HG02798 (cell line): ENCODE data around the gene MCTP2.
"Not testable (repeated sequence)": the region's sequence is repeated elsewhere in the genome, so short reads cannot be mapped to it uniquely, and the experiment has no call there.

Experiments used
- ATAC-seq: cut with Tn5 transposase; IDR thresholded peaks from one replicate; pipeline ENCODE4 v1.9.1; 2021; ENCODE audit warnings: mild to moderate bottlenecking; ENCODE audit not compliant: unreplicated experiment, poor library complexity

MCTP2 gene

GRCh38 chr15:94485148-94485719, 253.9 kb downstream of the MCTP2 start:
- ATAC-seq: no peak

DNA sequence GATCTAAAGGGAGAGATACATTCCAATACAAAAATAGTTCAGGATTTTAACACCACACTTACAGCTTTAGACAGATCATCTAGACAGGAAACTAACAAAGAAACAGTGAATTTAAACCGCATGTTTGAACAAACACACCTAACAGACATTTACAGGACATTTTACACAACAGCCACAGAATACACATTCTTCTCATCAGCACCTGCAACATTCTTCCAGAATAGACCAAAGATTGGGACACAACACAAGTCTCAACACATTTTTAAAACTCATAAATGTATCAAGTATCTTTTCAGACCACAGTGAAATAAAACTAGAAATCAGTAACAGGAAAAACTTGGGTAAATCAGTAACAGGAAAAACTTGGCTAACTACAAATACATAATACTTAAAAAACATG, 256.3 kb downstream of the MCTP2 start:
- no peak for ATAC-seq

DNA sequence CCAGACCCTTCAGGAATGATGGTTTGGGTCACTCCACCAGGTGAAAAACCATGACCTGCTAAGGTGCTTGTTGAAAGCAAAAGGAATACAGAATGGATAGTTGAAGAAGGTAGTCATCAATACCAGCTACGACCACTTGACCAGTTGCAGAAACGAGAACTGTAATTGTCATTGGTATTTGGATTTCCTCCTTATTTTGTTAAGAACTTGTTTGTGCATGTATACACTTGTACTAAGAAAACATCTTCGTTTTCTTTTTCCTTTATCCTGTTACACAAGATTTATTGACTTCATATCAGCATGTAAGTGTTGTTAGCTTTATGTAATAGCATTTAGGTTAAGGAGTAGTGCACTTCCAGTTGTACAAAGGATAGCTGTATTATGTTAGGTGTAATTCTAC, 261.8 kb downstream of the MCTP2 start:
- no peak for ATAC-seq

- not testable (repeated sequence) for ATAC-seq
These were observed 262.2 kb downstream of the MCTP2 start for GRCh38 chr15:94493586-94493985.

DNA sequence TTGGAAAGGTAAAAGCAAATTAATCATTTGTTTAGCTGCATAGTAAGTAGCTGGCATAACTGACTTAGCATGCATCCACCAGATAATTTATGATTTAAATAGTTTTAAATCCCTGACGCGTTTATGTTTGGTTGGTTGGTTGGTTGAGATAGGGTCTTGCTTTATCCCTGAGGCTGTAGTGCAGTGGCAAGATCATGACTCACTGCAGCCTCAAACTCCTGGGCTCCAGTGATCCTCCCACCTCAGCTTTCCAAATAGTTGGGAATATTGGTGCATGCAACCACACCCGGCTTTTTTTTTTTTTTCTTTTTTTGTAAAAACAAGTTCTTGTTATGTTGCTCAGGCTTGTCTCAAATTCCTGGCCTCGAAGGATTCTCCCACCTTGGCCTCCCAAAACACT, 263.4 kb downstream of the MCTP2 start:
- no peak for ATAC-seq

DNA sequence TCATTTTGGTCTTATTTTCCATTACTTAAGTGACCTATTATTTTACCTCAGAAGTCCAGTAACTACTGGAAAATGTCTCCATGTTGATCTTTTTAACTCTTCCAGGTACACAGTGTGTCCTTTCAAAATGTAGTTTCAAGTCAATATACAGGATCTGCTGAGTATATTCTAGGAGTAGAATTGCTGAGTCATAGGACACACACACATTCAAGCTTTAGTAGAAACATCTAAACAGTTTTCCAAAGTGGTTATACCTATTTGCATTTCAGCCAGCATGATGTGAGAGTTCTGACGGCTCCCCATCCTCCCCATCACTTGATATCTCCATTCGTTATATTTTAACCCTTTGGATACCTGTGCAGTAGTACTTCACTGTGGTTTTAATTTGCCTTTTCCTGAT, 271.9 kb downstream of the MCTP2 start:
- no peak for ATAC-seq

GRCh38 chr15:94509259-94509658, 277.9 kb downstream of the MCTP2 start:
- no peak for ATAC-seq

- ATAC-seq: no peak
These were observed 290.8 kb downstream of the MCTP2 start for GRCh38 chr15:94522125-94522524.

GRCh38 chr15:94523873-94524272, 292.5 kb downstream of the MCTP2 start:
- no peak for ATAC-seq

GRCh38 chr15:94524565-94524964, 293.2 kb downstream of the MCTP2 start:
- no peak for ATAC-seq

DNA sequence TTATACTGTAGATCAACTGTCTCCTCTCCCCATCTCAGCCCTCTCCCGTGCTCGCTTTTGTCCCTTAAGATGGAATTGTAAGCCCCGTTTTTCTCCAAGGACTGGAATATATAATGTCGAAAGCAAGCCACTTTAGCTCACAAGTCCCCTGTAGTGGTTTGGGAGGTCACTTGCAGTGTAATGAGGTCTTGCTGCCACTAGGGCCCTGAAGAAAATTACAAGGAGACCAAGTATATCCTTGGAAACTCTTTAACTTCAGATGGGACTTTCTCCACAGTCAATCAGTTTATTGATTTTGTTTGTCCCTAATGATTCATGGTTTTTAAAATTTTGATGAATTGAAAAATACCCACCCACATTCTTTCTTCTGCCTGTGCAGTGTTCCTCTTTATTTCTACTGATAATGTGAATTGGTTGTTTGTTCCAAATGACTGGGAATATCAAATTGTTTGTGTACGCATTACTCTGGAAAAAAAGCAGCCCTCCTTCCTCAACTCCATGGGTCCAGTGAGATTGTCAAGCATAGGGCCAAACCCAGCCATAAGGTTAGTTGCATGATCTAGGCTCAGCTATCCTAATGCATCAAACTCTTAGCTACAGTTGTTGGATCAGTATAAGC, 294.8 kb downstream of the MCTP2 start:
- ATAC-seq: peak; percentile 47

DNA sequence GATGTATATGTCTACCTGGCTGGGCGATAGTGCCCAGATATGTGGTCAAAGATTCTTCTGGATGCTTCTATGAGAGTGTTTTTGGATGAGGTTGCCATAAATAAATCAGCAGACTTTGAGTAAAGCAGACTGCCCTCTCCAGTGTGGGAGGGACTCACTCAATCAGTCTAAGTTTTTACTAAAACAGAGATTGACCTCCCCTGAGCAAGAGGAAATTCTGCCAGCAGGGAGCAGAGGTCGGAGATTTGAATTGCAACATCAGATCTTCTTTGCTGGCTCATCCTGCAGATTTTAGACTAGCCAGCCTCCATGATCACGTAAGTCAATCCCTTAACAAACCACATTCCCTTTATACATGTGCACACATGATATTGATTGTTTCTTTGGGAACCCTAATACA, 300.9 kb downstream of the MCTP2 start:
- ATAC-seq: no peak
